GM18870 (cell line): Measurements from ENCODE around the gene GRIK3.

Source experiments
- ATAC-seq: cut with Tn5 transposase; IDR thresholded peaks from one replicate; pipeline ENCODE4 v1.9.1; 2021; ENCODE audit warnings: moderate library complexity; ENCODE audit not compliant: unreplicated experiment

The GRIK3 gene

DNA sequence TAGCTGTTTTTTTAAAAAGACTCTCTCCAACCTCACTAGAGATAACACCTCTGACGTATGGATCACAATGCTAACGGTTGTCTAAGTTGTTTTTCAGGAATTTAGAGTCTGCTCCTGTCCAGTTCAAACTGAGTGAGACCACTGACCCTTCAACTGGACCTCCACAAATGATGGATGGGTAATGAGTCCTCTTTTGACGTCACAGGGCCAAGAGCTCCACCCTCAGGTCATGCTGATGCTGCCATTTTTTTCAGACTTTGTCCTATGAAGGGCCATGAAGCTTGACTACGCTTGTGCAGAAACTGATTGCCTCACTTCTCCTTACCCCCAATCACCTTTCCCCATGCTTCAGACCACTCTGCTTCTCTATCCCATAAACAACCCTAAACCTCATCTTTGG, 16.6 kb downstream of the GRIK3 start:
- ATAC-seq = no peak

DNA sequence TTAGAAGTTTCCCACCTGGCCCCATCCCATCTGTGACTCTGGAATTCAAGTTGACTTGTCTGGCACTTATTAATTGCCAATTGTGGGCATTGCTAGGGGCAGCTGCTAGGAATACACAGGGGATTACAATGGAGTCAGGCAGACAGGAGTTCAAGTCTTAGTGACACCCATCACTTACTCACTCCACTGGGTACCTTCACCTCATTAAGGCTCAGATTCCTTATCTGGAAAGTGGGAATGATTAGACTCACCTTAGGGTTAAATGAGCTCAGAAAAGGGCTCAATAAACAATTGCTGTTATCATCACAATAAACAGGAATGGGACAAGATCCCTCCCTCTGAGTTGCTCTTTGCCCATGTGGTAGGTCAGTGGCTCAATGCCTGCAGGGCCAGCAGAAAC, 18.2 kb downstream of the GRIK3 start:
- no peak for ATAC-seq

DNA sequence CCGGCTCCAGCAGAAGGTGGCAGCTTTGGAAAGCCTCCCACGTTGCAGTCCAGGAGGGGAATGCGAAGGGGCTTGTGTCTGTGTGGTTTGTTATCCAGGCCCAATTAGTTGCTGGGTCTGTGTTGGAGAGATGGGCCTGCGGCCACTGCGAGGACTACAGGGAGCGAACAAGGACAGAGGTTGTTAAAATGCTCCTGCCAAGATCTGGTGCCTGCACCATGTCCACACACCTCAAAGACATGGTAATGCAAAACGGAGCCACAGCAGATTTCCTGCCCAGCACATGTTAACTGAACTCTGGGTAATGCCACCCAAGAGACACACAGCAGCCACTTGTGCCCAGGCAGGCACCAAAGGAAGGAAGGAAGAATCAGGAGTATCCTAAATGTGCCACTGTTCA, 18.6 kb downstream of the GRIK3 start:
- no peak for ATAC-seq

DNA sequence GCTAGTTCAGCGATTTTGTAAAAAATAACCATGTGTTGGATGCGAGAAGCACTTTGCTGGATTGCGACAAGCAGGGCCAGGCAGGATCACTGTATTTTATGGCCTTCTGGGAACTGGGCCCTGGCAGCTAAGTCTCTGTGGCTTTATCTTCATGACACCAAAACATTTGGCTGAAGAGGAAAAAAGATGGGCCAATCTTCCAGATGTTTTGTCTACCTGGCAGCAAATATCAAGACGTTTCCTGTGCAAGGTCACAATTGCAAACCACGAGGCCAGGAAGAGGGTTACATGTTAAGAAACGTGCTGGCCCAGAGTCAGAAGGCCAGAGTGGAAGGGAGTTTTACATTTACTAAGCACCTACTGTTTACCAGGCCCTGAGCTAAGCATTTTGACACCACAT, 22.1 kb downstream of the GRIK3 start:
- ATAC-seq = no peak

DNA sequence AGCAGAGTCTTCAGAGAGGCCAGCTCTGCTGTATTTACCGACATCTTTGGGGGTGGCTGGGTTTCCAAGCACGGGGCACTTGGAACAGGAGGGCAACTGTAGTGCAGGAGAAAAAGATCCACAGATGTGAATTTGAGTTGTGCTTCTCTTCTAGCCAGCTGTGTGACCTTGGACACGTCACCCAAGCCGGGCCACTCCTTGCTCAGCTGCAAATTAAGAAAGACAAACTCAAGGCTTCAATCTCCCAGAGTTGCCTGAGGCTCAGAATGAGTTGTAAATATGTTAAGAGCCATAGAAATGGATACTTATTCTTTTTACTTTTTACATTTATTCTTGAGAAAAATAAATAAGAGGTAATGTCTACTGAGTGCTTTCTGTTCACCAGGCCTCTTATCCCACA, 24.3 kb downstream of the GRIK3 start:
- no peak for ATAC-seq

DNA sequence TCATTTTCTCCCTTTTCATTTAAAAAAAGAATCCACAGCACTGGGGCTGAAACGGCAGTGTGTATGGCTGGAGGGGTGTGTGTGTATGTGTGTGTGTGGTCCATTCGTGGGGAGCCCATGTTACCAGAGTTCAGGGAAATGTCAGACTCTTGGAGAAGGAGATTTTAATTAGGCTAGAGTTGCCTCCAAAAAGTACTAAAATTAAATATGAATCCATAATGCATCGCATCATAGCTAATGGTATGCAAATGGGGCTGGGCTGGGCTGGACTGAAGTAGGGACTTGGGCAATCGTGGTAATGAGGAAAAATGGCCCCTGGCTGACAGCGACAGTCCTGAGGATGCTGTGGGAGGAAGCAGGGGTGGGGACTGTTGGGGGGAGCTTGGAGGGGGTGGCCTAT, 24.8 kb downstream of the GRIK3 start:
- no peak for ATAC-seq

DNA sequence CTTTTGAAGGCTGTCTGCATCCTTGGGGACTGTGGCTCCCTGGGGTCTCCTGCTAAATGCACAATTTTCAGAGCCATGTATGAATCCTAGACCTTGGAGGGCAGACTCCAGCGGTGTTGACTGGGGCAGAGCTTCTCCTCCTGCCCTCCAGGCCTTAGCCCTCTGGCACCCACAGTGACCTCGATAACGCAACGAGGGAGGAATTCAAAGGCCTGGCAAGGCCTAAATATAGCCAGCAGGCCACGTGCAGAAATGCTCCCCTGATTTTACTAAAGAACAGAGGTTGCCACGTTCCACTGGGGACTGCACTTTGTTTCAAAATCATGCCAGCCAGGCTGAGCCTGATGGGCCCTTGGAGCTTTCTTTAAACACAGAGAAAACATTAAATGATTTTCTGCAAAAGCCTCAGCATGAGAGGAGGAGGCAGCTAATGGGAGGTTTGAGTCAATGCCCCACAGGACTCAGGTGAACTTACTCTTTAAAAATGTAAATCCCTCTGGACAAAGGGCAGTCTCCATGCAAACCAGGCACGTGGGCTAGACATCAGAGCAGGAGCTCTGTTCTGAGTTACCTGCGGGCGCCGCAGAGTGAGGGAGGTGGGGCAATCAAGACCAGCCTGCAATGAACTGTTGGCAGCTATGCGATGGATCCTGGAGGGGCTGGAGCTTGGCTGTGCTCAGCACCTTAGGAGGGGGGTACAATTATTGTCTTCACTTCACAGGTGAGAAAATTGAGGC, 28.0 kb downstream of the GRIK3 start:
- ATAC-seq = no peak

DNA sequence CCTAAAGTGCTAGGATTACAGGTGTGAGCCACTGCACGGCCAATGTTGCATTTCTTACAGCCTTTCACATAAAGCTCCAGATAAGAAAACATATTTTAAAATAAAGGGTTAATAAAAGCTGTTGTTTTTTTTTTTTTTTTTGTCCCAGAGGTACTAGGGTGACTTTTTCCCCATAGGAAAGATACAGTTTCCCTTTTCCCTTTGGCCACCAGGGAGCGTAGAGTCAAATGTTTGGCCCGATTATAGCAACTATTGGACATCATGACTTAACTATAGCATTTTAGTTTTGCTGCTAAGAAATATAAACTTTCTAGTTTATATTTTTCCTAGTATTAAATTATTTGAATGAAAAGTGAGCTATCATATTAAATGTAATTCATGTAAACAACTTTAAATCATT, 31.4 kb downstream of the GRIK3 start:
- no peak for ATAC-seq

DNA sequence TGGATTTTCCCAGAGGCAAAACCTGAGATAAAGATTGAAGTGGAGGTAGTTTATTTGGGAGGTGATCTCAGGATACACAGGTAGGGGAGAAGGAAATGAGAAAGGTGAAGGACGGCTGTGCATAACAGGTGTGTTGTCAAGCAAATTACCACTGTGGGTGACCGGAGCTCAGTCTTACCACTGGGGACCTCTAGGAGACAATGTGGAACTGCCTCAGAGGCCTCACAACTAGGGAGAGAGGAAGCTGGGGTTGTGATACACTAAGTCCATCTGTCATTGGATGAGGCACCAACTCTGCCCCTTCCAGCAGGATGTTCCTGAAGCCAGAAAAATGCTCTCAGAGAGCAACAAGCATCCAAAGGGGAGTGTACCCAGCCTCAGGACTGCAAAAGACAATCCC, 32.6 kb downstream of the GRIK3 start:
- ATAC-seq = no peak

DNA sequence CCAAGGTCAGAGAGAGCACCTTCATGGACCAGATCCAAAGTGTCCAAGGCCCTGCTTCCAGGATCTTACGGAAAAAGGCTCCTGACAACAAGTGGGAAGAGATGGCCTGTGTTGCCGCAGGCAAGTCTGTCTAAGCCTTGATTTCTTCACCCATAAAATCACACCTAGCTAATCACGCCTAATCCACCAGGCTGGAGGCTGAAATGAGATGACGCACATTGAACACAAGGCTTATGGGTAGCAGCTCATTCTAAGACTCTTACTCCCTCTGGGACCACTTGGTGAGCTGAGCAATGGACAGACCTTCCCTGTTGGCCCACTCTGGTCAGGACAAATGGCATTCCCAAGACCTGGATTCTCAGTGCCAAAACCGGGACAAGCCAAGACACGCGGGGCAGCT, 38.2 kb downstream of the GRIK3 start:
- no peak for ATAC-seq

DNA sequence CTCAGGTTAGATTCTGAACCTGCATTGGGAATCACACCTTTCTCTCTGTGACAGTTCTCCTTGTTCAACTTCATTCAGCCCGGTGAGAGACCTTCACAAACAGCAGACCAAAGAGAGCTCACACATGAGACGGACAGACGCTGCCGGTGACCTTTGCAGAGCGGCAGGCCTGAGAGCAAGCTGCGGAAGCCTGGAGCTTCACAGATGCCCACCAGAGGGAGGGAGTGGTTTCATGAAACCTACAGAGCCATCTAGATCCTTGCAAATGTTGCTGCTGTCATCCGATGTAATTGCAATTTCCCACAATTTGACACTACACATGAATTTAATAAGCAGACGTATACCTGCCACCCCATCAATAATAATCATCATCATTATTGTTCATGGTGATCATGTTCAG, 39.4 kb downstream of the GRIK3 start:
- no peak for ATAC-seq

DNA sequence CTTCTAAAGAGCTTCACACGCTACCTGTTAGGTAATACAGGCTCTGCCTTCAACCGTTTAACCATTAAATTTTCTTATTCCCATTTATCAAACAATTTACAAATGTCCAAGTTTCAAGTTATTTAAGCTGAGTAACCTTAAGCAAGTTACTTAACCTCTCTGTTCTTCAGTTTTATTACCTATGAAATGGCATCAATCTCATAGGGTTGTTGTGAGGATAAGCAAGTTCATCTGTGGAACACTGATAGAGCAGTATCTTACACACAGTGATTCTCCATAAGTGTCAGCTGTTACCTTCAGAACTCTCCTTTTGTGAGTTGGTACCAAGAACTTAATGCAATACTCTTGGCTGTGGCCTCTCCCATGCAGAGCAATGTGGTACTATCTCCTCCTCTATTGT, 40.0 kb downstream of the GRIK3 start:
- ATAC-seq = no peak

DNA sequence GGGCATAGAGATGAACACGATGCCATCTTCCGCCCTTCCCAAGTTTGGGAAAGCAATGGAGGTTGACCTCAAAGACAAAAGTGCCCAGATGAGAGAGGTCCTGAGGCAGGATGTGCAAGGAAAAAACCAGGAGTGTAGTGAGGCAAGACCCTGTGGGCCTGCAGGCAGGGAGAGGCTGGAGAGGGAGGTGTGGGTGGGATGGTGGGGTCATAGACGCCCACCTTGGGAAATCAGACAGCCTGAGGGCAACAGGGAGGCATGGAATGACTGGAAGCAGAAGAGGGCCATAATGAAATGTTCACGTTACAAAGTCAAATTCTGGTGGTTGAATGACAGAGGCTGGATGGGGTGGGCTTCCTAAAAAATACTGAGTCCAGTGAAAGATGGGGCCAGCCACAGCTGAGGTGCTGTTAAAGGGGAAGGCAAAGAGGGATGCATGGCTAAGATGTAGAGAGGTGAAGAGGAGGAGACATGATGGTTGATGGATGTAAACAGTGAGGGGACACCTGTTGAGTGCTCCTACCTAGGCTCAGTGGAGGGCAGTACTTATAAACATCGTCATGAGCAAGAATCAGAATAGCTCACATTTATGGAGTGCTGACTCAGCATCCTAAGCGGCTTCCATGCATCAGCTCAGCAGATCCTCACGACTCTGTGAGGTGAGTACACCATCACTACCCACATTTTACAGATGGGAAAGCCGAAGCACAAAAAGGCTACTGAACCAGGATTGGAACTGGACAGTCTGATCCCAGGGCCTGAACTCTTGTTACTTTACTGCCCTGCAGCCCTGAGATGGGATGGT, 42.0 kb downstream of the GRIK3 start:
- no peak for ATAC-seq

DNA sequence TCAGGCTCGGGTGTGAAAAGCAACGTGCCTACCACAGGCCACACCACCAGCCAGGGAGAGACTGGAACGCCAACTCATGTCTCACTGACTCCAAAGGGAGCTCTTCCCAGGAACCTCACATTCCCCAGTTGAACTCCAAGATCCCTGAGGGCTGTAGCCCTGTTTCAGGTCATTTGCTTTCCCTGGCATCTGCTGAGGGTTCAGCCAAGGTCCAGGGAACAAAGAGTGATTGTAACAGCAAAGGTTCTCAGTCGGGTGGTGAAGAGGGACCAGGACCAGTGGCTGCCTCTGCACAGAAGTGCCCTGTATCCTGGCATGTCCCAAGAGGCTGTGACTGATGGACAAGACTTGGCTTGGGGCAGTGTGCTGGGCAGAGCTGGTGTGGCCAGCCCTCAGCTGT, 42.8 kb downstream of the GRIK3 start:
- no peak for ATAC-seq

DNA sequence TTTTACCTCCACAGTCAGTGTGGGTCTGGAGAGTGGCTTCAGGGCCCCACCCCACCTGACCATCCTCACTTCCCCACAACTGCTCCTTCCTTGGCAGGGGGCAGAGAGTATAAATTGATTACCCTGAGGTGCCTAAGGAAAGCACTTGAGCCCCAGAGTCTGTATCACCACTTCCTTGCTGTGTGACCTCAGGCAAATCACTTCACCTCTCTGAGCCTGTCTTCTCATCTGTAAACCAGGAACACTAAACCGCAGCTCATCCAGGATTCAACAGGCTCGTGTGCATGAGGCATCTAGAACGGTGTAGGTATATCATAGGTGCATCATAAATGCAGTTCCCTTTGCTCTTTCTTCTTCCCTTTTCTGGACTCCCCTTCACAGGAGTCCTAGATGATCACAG, 43.4 kb downstream of the GRIK3 start:
- no peak for ATAC-seq

DNA sequence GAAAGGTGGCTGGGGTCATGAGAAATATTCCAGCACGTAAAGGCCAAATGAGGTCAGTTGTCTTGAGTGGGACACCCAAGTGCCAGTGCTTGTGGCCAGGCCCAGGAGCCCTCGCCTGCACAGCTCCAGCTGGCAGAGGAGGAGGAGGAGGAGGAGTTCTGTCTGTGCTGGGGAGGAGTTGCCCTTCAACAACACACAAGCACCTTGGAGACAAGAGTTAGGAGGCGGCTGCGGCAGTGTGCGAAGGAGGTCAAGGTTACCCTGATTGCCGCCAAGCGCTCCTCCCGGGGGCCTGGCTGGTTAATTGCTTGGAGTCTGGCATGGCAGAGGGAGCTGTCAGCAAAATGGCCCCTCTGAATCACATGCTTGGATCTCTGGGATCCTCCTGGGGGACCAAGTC, 45.1 kb downstream of the GRIK3 start:
- ATAC-seq = no peak

DNA sequence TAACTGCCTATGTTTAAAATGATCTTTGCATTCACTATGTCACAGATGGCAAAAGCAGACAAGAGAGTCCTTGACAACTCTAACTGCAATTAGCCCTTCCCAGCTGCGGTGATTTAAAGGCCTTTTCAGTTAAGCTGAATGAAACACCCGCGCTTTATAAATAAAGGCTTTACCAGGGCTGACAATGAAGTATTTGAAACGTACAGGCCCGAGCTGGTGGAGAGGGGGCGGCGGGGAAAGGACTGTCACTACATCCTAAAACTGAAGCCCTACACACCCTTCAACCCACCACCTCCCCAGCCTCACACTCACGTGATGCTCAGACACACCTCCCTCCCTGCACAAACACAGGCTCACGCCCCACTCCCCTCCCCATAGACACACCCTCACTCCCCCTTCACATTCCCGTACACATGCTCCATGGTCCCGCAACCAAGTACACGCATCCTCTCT, 45.5 kb downstream of the GRIK3 start:
- no peak for ATAC-seq

DNA sequence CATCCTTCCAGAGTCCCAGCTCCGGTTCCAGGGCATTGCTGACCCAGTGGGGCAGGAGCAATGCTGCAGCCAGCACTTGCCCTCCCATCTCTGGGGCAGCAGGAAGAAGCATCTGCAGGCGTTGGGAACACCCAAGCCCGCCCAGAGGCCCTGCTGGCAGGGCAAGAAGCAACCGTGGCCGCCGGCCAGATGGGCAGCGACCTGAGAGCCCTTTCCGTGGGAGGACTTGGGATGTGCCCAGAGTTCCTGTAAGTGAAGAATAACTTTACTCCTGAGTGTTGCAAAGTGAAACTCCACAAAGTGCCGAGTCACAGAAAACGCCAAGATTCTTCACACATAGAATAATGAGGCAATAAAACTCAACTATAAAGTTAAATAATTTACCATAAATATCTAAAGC, 46.0 kb downstream of the GRIK3 start:
- ATAC-seq = no peak

DNA sequence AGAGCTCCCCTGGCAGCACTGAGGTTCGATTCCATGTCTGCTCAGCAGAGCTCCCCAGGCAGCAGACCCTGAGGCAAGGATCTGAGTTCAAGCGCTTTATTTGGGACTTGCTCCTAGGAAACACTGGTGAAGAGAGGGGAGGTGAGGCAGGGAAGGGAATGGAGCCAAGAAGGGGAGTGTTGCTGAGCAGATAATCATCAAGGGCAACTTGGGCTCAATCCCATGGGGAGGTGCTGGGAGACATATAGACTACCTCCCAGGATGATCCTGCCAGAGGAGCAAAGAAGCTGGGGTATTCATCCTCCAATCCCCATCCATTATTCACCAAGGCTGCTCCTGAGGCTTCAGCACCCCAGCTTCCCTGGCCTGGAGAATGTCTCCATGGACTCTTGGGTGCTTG, 47.0 kb downstream of the GRIK3 start:
- ATAC-seq = no peak

DNA sequence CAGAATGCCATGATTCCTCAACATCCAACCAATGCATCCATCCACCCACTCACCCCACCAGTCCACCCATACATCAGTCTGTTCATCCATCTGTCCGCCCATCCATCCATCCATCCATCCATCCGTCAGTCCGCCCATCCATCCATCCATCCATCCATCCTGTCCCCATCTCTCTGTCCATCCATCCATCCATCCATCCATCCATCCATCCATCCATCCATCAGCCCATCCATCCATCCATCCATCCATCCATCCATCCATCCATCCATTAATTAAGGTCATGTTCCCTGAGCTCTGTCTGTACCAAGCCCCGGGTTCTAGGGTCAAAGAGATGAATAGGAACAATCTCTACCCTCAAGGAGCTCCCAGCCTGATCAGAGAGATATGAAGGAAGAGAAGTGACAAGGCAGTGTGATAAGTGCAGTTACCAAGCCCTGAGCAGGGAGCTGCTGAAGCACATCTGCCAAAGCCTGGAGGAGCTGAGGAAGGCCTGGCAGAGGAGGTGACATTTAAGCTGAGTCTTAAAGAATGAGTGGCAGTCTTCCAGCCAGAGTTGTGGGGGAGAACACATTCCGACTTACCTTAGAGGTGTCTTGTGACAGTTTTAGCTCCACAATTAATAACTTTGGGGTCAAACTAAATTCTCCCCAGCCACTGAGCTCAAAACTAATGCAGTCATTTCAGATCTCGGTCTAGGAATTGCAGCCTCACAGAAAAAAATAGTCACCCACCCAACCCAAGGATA, 47.9 kb downstream of the GRIK3 start:
- ATAC-seq = no peak

DNA sequence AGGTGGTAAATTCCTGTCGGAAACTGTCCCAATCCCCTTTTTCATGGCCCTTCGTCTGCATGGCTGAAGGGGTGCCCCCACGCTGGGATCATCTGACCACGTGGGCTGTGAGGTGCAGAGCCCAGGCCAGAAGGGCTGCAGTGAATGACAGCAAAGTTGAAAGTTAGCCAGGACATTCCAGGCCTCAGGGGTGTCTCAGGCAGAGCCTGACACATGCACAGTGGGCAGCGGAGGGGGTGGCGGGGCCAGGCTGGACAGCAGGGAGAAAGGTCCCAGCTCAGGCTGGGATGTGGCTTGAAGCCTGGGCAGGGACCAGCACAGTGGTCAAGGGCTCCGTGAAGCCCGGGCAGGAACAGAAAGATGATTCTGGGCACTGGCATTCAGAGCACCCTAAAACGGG, 49.6 kb downstream of the GRIK3 start:
- no peak for ATAC-seq

DNA sequence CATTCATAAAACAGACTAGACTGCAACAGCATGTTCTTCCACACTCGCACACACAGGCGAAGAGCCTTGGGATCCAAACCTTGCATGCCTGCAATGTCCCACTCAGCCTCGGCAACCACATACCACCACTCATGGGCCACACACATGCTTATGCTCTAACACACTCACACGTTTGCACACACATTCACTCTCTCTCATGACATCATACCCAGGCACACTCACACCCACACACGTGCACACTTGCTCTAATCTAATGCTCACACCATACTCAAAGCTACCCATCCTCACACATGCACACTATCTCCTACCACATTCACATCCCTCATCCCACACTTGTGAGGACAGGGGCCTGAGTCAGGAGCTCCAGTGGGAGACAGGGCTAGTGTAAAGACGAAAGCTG, 50.3 kb downstream of the GRIK3 start:
- no peak for ATAC-seq
